ENCODE measurements around the gene SNAP25. TPM values are rescaled to one million over a fixed set of nuclear protein-coding genes. Genes with fewer than 3 reads are reported as not detected.

Gene SNAP25
- total RNA-seq, 1 experiment from 2014 or later, result not detected

DNA sequence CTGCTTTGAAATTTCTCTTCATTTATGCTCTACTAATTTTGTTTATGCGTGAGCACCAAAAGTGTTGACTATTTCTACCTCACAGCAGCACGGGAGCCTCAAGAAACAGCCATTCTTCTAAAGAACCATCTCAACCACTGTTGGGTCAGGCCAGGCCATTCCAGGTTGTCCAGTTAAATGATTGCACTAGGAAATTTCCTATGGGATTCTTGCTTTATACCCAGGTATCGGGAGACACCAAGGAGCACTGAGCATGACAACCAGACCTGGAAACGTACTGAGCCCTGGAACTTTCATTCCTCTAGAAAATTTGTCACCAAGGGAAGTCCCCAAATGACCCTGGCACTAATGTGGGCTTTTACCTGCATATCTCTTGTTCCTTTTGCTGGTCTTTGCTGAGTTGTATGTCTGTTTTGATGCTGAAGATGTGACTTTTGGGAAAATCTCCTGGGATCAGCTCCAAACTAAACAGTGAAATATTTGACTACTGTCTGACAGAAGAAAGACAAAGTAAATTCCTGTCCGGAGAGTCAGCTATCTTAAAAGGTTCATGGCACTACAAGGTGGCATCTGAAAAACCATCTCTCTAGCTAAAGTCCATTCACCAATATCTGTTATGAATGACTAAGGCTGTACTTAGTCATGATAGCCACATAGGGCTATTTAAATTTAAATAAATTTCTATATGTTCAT is 70.5 kb downstream of the SNAP25 start:
- in situ Hi-C loops (cut with HindIII; ENCODE audit: low sequenced_read_pairs), result no loop called here
- DNase-seq (ENCODE audit: low spot score), result no peak

DNA sequence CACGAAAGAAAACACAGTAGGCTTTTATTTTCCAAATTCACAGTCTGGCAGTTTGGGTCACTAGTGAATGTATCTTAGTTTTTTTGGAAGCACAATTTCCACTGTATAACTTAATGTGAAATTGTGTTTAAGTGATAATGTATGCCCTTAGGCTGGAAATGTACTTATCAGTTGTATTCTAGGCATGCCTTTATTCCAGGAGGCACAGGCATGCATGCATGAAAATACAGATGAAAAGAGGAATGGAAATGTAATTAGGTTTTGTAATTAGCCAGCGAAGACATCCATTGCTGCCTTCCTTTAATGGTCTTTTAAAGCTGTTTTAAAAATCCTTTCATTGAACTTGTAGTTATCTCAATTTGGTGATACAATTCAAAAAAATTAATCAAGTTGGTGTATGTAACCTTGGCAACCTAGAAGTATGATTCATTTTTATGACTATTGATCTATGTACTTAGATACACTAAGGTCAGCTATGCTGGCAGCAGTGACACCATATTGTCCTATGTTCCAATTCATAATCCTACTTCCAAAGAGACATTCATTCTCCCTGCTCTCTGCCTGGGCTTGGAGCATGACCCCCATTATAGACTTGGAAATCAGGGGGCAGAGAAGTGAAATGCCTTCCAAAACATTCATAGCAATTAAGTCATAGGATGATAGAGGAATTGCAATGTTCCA is 73.1 kb downstream of the SNAP25 start:
- DNase-seq (ENCODE audit: low spot score), result no peak
- in situ Hi-C loops (cut with HindIII; ENCODE audit: low sequenced_read_pairs), result no loop called here

DNA sequence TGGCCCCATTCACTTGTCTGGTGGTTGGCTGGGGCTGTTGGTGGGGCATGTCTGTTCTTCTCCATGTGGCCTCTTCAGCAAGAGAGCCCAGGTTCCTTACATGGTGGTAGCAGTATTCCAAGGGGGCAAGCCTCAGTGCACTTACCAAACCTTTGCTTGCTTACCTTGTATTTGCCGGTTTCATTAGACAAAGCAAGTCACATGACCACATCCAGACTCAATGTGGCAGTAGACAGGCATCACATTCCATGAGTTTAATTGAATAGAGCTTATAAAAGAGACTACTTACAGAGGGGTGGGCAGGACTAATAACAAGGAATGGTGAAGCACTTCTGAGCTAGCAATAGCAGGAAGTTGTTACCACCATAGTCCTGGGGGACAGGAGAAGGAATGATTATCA is 78.6 kb downstream of the SNAP25 start:
- DNase-seq (ENCODE audit: low spot score), result no peak
- in situ Hi-C loops (cut with HindIII; ENCODE audit: low sequenced_read_pairs), result no loop called here

DNA sequence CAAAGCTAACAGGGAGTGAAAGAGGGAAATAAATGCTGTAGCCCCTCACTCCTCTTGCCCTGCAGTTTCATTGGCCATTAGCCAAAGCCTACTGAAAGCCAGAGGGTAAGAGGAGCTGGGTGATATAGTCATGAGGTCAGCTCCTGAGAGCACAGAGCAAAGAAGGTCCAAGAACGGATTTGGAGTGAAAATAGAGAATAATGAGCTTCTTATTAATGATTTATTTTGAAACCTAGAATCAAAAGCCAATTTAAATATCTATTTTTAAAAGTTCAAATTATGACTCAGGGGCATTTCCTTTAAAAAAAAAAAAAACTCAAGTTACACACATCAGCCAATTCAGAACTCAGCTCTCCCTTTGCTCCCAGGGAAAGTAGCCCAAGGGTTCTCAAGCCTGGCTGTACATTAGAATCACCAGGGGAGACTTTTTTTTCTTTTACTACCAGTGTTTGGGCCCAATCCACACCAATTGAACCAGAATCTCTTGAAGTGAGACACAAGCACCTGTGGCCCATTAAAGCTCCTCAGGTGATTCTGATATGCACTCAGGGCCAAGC is 79.1 kb downstream of the SNAP25 start:
- no peak for DNase-seq (ENCODE audit: low spot score)
- in situ Hi-C loops (cut with HindIII; ENCODE audit: low sequenced_read_pairs), result no loop called here

DNA sequence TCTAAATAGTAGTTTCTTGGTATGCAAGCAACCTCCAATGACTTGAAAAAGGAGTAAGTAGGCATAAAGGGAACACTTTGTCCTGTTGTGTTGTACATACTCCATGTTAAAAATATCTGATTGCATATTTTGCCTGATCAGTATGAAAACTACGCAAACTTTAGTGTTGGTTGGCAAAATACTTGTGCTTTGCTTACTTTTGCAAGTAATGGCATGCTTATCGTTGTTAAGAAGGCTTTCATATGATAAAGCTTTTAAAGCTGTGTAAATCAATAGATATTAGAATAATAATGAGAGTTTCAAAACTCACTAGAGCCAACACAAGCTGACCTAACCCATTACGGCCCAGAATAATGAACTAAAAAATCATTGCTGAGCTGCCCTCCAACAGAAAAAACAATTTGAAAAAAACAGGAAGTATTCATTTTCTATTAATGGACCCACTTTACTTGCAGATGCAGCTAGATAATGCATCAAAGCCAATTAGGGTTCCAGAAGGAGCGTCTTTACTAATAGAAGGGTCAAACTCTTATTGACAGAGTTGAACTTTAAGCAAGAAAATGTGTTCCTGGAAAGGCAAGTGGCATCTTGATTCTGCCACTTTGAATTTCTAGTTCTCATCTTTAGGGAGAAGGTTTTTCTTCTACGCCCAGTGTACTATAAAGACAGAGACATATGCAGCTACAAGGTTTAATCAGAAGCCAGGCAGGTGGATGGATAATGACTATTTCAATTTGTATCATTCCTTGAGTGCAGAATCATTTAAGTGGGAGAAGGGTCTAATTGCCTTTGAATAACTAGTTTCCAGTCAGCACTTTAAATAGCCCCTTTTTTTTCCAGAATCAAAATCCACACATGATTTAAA is 82.2 kb downstream of the SNAP25 start:
- DNase-seq (ENCODE audit: low spot score), result no peak
- in situ Hi-C loops (cut with HindIII; ENCODE audit: low sequenced_read_pairs), result no loop called here

DNA sequence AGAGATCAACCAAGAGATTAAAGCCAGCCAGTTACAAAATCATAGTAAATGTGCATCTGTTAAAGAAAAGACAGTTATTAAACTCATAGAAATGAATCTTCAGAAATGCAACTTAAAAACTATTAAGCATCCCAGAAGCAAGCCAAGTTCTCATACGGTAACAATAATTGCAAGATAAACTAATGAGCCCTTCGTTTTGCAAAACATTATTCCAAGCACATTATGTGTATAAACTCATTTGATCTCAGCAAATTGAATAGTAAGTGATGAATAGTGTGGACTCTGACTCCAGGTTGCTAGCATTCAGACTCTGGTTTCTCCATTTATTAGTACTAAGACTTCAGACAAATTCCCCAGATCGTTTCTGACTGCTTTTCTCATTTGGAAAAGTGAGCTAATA is 85.2 kb downstream of the SNAP25 start:
- in situ Hi-C loops (cut with HindIII; ENCODE audit: low sequenced_read_pairs), result no loop called here
- no peak for DNase-seq (ENCODE audit: low spot score)

DNA sequence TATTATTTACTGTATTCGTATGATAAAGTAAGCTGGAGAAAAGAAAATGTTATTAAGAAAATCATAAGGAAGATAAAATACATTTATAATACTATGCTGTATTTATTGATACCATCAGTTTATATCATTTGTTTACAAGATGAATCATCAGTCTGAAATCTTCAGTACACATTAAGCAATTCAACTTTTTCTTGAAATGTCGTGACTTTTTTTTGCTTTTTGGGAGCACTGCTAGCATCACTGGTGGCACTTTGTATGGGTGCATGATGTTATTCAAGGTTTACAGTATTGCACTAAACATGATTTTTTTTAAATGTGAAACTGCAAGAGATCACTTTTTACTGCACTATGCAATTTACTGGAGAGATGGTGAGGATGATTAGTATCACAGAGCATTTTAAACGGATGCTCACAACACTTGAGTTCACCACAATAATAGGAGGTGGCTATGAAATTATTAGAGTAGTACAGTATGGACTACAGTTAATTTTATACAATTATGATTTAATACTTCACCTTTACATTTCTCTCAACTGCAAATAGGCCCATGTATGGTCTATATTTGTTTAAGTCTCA is 85.9 kb downstream of the SNAP25 start:
- in situ Hi-C loops (cut with HindIII; ENCODE audit: low sequenced_read_pairs), result no loop called here

DNA sequence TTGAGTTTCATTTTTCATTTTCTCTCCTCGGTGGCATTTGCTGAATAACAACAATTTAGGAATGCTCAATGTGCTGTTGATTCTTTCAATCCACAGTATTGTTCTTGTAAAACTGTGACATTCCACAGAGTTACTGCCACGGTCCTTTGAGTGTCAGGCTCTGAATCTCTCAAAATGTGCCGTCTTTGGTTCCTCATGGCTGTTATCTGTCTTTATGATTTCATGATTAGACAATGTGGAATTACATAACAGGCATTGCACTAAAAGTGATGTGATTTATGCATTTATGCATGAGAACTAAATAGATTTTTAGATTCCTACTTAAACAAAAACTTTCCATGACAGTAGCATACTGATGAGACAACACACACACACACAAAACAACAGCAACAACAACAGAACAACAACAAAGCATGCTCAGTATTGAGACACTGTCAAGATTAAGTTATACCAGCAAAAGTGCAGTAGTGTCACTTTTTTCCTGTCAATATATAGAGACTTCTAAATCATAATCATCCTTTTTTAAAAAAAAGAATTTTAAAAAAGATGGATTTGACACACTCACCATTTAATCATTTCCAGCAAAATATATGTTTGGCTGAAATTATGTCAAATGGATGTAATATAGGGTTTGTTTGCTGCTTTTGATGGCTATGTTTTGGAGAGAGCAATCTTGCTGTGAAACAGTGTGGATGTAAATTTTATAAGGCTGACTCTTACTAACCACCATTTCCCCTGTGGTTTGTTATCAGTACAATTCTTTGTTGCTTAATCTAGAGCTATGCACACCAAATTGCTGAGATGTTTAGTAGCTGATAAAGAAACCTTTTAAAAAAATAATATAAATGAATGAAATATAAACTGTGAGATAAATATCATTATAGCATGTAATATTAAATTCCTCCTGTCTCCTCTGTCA is 88.1 kb downstream of the SNAP25 start:
- in situ Hi-C loops (cut with HindIII; ENCODE audit: low sequenced_read_pairs), result no loop called here
- no peak for DNase-seq (ENCODE audit: low spot score)

More for the DNA sequence above, 85.9 kb downstream of the SNAP25 start:
- no peak for DNase-seq (ENCODE audit: low spot score)

DNA sequence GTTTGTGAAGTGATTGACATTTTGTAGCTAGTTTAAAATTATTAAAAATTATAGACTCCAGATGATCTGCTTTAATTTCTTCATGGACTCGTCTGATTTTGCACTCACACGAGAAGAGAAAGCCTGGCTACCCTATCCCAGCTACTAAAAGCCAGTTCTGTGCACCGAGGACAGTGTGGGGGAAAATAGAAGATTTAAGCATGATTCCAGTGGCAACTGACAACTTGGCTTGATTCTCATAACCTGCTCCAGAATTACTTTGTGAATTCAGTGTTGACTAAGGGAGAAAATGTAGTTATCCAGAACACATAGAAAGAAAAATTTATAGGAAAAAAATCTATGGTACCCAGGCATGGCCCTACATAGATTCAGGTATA is 88.7 kb downstream of the SNAP25 start:
- in situ Hi-C loops (cut with HindIII; ENCODE audit: low sequenced_read_pairs), result no loop called here

DNA sequence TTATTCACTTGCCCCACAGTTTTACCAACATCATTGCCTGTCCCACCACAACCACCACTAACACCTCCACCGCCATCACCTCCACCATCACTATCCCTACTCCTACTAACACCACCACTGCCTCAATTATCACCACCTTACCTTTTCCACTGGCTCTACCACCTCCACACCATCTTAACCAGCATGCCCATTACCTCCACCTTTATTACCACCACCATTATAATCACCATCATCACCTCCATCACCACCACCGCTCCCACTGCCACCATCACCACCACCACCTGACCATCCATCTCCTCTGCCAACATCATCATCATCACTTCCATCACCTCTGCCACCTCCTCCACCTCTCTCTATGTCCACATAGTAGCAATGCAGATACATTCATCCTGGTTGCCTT is 90.0 kb downstream of the SNAP25 start:
- in situ Hi-C loops (cut with HindIII; ENCODE audit: low sequenced_read_pairs), result no loop called here
- no peak for DNase-seq (ENCODE audit: low spot score)

More for the DNA sequence above, 88.7 kb downstream of the SNAP25 start:
- no peak for DNase-seq (ENCODE audit: low spot score)

DNA sequence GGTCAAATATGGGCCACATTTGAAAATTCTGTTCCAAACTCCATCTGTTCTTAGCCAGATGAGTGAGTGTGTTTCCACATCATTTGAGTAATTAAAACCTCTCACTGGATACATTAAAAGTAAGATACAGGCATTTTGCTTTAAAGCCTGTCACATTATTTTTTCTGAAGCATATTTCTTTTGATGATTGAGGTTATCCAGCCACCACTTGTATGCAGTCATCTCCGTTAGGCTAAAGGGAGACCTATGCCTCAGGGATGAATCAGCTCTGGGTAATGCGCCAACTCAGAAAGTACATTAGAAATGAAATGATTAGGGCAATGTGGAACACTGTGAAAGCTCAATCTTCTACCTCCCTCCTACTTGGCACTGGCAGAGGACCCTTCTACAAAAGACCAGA is 90.7 kb downstream of the SNAP25 start:
- no peak for DNase-seq (ENCODE audit: low spot score)
- in situ Hi-C loops (cut with HindIII; ENCODE audit: low sequenced_read_pairs), result no loop called here

DNA sequence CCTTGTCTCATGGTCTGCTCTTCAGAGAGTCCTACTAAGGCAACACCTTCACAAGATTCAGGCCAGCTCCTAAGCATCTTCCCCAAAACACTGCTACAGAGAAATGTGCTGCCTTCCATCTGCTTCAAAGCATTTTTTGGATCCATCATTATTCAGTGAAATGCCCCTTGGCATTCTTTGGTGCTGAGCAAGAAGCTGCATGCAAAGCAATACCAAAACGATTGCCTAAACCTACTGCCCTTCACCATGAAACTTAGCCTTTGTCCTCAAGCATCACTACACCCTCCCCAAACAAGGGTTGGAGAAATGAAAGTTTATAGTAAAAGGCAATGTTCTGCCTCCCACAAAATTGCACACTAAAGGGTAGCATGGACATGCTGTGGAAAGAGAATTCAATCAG is 93.5 kb downstream of the SNAP25 start:
- no peak for DNase-seq (ENCODE audit: low spot score)
- in situ Hi-C loops (cut with HindIII; ENCODE audit: low sequenced_read_pairs), result no loop called here

DNA sequence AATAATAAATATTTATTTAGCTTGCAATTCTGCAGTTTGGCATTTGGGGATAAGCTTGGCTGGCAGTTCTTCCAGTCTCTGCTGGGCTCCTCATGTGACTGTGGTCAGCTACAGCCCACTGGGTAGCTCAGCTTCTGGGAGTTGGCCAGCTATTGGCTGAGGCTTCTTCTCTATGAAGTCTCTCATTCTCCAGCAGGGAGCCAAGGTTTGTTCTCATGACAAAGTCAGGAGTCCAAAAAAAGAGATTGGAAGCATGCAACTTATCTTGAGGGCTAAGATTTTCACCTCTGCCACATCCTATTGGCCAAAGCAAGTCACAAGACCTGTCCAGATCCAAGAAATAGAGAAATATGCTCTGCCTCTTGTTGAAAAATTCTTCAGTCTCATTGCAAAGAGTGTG is 94.6 kb downstream of the SNAP25 start:
- DNase-seq (ENCODE audit: low spot score), result peak; percentile 57
- in situ Hi-C loops (cut with HindIII; ENCODE audit: low sequenced_read_pairs), result no loop called here

DNA sequence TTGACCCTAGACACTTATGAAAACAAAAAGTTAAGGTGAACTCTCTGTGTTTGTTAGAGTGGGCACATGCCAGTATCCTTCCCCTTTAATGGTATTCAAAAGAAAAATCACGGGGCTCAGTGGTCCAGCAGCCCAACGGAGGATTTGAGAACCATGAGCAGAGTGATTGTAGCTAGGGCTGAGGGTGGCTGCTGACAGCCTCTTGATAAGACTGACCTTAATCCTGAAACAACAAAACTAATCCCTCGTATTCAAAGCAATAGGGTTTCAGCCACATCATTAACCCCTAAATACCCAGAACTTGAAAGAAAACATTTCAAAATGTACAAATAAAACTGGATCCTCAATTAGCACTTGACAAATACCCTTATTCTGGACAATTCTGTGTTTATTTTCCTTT is 95.1 kb downstream of the SNAP25 start:
- in situ Hi-C loops (cut with HindIII; ENCODE audit: low sequenced_read_pairs), result no loop called here
- no peak for DNase-seq (ENCODE audit: low spot score)

DNA sequence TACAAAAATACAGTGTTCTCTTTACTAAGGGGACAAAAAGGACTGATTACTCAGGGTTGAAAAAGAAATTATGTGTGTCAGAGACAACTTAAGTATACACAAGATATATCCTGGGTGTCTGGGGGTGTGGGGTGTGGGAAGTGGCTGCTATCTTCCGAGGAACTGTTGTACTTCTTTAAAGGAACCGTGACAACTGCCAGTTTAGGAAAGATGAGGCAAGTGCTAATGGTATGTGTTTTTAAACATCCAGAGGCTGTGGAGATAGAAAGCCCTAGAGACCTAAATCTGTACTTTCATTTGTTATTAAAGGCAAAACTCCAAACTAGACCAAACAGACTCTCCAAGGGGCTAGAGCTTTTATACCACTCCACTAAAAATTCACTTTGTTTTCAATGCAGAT is 95.6 kb downstream of the SNAP25 start:
- no peak for DNase-seq (ENCODE audit: low spot score)
- in situ Hi-C loops (cut with HindIII; ENCODE audit: low sequenced_read_pairs), result no loop called here

DNA sequence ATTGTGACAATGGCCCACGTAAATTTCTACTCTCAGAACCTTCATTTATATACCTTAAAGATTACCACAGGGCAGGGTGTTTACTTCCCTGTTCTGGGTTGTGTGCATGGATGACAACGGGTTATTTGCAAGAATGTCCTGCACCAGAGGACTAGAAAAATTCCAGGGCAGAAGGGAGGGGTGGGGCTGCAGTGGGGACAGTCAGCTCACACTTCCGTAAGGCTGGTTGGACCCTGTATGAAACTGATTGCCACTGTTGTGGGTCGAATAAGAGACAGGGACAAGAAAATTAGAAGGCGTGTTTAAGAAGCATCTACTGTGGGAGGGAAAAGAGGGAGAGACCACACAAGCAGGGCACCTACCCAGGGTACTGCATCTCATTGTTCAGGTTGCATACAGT is 96.5 kb downstream of the SNAP25 start:
- in situ Hi-C loops (cut with HindIII; ENCODE audit: low sequenced_read_pairs), result no loop called here
- no peak for DNase-seq (ENCODE audit: low spot score)

DNA sequence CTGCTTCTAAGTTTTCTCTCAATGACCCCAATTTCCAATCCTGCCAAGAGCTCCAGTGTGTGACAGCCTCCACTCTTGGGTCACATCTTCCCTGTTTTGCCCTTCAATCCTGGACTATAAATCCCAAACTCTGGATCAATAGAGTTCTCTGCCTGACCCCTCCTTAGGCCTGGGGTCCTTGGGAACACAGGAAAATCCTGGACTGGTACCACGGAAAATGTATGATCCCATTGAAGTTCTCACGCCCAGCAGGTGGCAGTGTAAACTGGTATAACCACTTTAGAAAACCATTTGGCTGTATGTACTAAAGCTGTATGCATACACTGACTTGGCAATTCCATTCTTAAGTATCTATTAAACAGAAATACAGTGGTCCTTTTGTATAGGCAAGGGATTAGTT is 98.0 kb downstream of the SNAP25 start:
- in situ Hi-C loops (cut with HindIII; ENCODE audit: low sequenced_read_pairs), result no loop called here
- DNase-seq (ENCODE audit: low spot score), result no peak

DNA sequence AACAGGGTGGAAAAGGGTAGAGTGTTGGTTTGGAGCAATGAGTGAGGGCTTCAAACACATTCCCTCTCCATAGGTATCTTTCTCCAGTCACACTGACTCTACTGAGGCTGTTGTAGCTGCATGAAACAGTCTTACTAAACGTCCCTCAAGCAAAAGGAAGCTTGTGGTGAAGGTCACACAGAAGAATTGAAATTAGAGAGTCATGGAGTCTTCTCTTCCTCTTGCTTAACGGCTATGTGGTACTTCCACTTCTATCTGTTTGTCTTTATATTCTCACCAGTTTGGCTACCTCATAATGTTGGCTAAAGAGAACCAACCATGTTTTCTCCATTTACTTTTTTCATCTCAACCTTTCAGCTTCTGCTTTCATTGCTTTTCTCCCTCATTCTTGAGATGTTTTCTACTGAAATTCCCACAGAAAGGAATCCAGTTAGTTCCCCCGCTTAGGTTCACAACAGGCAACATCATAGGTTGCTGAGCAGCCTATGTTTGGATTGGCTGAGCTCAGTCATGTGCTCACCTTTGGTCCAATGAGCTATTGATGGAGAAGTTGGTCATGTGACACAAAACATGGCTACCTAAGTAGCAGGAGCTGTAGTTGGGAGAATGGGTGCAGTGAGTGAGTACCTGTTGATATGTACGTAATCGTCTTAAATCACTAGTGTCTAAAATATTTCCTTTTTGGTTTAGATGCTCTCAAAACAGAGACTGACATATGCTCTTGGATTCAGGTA is 99.8 kb downstream of the SNAP25 start:
- DNase-seq (ENCODE audit: low spot score), result no peak
- in situ Hi-C loops (cut with HindIII; ENCODE audit: low sequenced_read_pairs), result no loop called here

Data from G401 (cell line).